HEK293T (cell line): Measurements from ENCODE around the gene SLC9A9.

Experiments
- BHLHE40 ChIP-seq: fragments of 450-650 bp; IDR thresholded peaks from 2 replicates; pipeline ENCODE4 v1.6.1; 2016; ENCODE audit warnings: mild to moderate bottlenecking, moderate library complexity, borderline replicate concordance
- FOXK2 ChIP-seq: fragments of 450-650 bp; IDR thresholded peaks from 2 replicates; pipeline ENCODE4 v1.6.1; 2016; ENCODE audit warnings: mild to moderate bottlenecking
- L3MBTL2 ChIP-seq: fragments of 450-650 bp; conservative IDR thresholded peaks from 2 replicates; pipeline ENCODE4 v1.6.1; 2016; ENCODE audit warnings: mild to moderate bottlenecking
- NFRKB ChIP-seq: fragments of 450-650 bp; IDR thresholded peaks from 2 replicates; pipeline ENCODE4 v1.6.1; 2016; ENCODE audit warnings: mild to moderate bottlenecking, moderate library complexity
- PKNOX1 ChIP-seq: fragments of 450-650 bp; IDR thresholded peaks from 2 replicates; pipeline ENCODE4 v1.6.1; 2016

- TF ChIP-seq PKNOX1 (no peak), L3MBTL2 (no peak), NFRKB (no peak), BHLHE40 (no peak), FOXK2 (no peak)
Measured at GRCh38 chr3:143718463-143718862, 129.8 kb downstream of the SLC9A9 start.
